MM.1S (cell line): Measurements from ENCODE around the gene DIAPH3.

Experiments
- EZH2 ChIP-seq: fragments of 300-600 bp; sonication (generic); optimal IDR thresholded peaks from 2 replicates; pipeline ENCODE3; 2017; ENCODE audit warnings: low read depth, mild to moderate bottlenecking, antibody characterized with exemption, low read length, mixed read lengths
- EZH2phosphoT487 ChIP-seq: fragments of 300-600 bp; sonication (generic); IDR thresholded peaks from 2 replicates; pipeline ENCODE4 v1.6.1; 2018; ENCODE audit warnings: antibody characterized with exemption, low read length
- TF ChIP-seq, protein P1 (sequence below): fragments of 300-600 bp; sonication (generic); IDR thresholded peaks from 2 replicates; pipeline ENCODE4 v1.5.1; 2016; ENCODE audit warnings: antibody characterized with exemption, low read length, mixed read lengths

DNA sequence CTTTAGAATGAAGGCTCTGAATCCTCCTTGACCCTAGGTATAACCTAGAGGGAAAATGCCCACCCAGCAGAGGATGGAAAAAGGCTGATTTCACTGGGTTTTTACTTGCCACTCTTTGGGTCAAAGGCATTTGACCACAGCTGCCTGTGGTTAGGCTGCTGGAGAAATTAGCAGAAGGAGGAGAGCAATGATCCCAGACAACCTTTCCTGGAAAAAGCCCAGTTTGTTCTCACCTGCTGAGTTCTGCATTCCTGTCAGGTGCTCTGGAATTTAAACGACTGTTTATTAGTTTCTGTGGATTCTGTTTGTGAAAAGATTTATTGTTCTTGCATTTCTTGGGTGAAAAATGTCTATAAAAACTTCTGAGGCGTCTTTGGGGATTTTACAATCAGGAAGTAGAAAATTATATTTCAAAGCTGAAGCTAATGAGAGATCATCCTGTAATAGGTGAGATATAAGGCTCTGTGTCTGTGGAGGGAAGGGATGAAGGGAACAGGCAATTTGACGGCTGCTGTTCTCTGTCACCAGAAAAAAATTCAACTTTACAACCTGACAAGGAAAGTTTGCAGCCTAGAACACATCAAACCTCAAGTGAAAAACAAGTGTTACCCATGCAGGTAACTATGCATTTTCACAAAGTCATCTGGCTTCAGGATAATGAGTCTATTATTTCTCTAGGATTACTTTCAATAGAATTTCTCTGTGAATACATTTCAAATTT, 519.7 kb downstream of the DIAPH3 start:
- TF ChIP-seq, protein P1, sequence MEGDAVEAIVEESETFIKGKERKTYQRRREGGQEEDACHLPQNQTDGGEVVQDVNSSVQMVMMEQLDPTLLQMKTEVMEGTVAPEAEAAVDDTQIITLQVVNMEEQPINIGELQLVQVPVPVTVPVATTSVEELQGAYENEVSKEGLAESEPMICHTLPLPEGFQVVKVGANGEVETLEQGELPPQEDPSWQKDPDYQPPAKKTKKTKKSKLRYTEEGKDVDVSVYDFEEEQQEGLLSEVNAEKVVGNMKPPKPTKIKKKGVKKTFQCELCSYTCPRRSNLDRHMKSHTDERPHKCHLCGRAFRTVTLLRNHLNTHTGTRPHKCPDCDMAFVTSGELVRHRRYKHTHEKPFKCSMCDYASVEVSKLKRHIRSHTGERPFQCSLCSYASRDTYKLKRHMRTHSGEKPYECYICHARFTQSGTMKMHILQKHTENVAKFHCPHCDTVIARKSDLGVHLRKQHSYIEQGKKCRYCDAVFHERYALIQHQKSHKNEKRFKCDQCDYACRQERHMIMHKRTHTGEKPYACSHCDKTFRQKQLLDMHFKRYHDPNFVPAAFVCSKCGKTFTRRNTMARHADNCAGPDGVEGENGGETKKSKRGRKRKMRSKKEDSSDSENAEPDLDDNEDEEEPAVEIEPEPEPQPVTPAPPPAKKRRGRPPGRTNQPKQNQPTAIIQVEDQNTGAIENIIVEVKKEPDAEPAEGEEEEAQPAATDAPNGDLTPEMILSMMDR = no peak
- TF ChIP-seq EZH2 (no peak), EZH2phosphoT487 (no peak)
